ENCODE measurements around the gene NTSR1.

The NTSR1 gene

GRCh38 chr20:62741701-62742491 is 33.3 kb downstream of the NTSR1 start:
- DNase-seq: no peak

- DNase-seq: no peak
These were observed 33.9 kb downstream of the NTSR1 start for GRCh38 chr20:62742550-62742949.

GRCh38 chr20:62742979-62743776 is 34.5 kb downstream of the NTSR1 start:
- no peak for DNase-seq

GRCh38 chr20:62743777-62744317 is 35.2 kb downstream of the NTSR1 start:
- no peak for DNase-seq

- DNase-seq: no peak
These were observed 36.1 kb downstream of the NTSR1 start for GRCh38 chr20:62744741-62745191.

GRCh38 chr20:62745279-62745951 is 36.8 kb downstream of the NTSR1 start:
- DNase-seq: no peak

GRCh38 chr20:62745952-62746288 is 37.3 kb downstream of the NTSR1 start:
- DNase-seq: no peak

GRCh38 chr20:62748311-62748710 is 39.7 kb downstream of the NTSR1 start:
- no peak for DNase-seq

GRCh38 chr20:62749851-62750445 is 41.3 kb downstream of the NTSR1 start:
- no peak for DNase-seq

- no peak for DNase-seq
These were observed 43.0 kb downstream of the NTSR1 start for GRCh38 chr20:62751551-62752150.

GRCh38 chr20:62752181-62752670 is 43.6 kb downstream of the NTSR1 start:
- no peak for DNase-seq

GRCh38 chr20:62752671-62753501 is 44.2 kb downstream of the NTSR1 start:
- DNase-seq: no peak

- no peak for DNase-seq
These were observed 45.0 kb downstream of the NTSR1 start for GRCh38 chr20:62753626-62754025.

- no peak for DNase-seq
These were observed 45.7 kb downstream of the NTSR1 start for GRCh38 chr20:62754122-62754990.

- no peak for DNase-seq
These were observed 46.3 kb downstream of the NTSR1 start for GRCh38 chr20:62754991-62755356.

GRCh38 chr20:62755817-62756724 is 47.4 kb downstream of the NTSR1 start:
- peak in 1 of 2 experiments; percentile 32 for DNase-seq

- DNase-seq: no peak
These were observed 49.7 kb downstream of the NTSR1 start for GRCh38 chr20:62758226-62758912.

GRCh38 chr20:62759981-62760431 is 51.4 kb downstream of the NTSR1 start:
- no peak for DNase-seq

- DNase-seq: no peak
These were observed 51.8 kb downstream of the NTSR1 start for GRCh38 chr20:62760471-62760855.

Measured in SHP77 (cell line).